Neural progenitor cell (in vitro differentiated cells): ENCODE results near the gene AKAP1.

ENCODE experiments used
- EZH2 ChIP-seq: fragments of 200-600 bp; sonication (generic); IDR thresholded peaks from 2 replicates; pipeline ENCODE4 v1.6.1; 2017; ENCODE audit warnings: antibody characterized with exemption, mild to moderate bottlenecking, moderate library complexity
- EZH2phosphoT487 ChIP-seq: fragments of 200-600 bp; sonication (generic); IDR thresholded peaks from 2 replicates; pipeline ENCODE4 v1.6.1; 2017; ENCODE audit warnings: antibody characterized with exemption
- TF ChIP-seq, protein P1 (sequence below): fragments of 200-600 bp; sonication (generic); IDR thresholded peaks from 2 replicates; pipeline ENCODE4 v1.5.1; 2017; ENCODE audit warnings: antibody characterized with exemption, mild to moderate bottlenecking

DNA sequence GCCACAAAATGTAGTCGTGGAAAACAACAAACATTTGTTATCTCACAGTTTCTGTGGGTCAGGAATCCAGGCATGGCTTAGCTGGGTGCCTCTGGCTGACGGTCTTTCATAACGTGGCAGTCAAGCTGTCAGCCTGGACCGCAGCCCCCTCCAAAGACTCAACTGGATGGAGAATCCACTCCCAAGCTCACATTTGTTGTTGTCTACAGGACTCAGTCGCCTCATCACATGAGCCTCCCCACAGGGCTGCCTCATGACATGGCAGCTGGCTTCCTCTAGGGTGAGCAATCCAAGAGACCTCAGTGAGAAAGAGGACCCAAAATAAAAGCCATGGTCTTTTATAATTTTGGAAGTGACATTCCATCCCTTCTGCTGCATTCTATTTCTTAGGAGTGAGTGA, 34.7 kb upstream of the AKAP1 start:
- TF ChIP-seq EZH2 (no peak), EZH2phosphoT487 (no peak)
- TF ChIP-seq, protein P1, sequence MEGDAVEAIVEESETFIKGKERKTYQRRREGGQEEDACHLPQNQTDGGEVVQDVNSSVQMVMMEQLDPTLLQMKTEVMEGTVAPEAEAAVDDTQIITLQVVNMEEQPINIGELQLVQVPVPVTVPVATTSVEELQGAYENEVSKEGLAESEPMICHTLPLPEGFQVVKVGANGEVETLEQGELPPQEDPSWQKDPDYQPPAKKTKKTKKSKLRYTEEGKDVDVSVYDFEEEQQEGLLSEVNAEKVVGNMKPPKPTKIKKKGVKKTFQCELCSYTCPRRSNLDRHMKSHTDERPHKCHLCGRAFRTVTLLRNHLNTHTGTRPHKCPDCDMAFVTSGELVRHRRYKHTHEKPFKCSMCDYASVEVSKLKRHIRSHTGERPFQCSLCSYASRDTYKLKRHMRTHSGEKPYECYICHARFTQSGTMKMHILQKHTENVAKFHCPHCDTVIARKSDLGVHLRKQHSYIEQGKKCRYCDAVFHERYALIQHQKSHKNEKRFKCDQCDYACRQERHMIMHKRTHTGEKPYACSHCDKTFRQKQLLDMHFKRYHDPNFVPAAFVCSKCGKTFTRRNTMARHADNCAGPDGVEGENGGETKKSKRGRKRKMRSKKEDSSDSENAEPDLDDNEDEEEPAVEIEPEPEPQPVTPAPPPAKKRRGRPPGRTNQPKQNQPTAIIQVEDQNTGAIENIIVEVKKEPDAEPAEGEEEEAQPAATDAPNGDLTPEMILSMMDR, result no peak
